Esophagus muscularis mucosa (tissue), 4 donors: Measurements from ENCODE around the gene ZNF695.

Experiments used
- EP300 ChIP-seq: sonication (generic); formaldehyde crosslinking; IDR thresholded peaks from one replicate; pipeline ENCODE4 v1.6.1; 2017; ENCODE audit warnings: antibody characterized with exemption
- POLR2A ChIP-seq: fragments of 450-650 bp; IDR thresholded peaks from one replicate; pipeline ENCODE4 v1.6.1; 2017; ENCODE audit warnings: antibody characterized with exemption, moderate library complexity, mild to moderate bottlenecking, low read depth
- TF ChIP-seq, protein P1 (sequence below), 3 experiments: fragments of 200-600 bp in 2 of 3; fragments of 450-650 bp in 1 of 3; sonication (generic) in 2 of 3; IDR thresholded peaks; one replicate each; pipeline ENCODE4 v1.5.1; 2017 to 2019; ENCODE audit warnings: antibody characterized with exemption in 3 of 3, mild to moderate bottlenecking in 2 of 3, moderate library complexity in 1 of 3

GRCh38 chr1:246954126-246954525 lies 53.7 kb downstream of the ZNF695 start:
- TF ChIP-seq, protein P1, sequence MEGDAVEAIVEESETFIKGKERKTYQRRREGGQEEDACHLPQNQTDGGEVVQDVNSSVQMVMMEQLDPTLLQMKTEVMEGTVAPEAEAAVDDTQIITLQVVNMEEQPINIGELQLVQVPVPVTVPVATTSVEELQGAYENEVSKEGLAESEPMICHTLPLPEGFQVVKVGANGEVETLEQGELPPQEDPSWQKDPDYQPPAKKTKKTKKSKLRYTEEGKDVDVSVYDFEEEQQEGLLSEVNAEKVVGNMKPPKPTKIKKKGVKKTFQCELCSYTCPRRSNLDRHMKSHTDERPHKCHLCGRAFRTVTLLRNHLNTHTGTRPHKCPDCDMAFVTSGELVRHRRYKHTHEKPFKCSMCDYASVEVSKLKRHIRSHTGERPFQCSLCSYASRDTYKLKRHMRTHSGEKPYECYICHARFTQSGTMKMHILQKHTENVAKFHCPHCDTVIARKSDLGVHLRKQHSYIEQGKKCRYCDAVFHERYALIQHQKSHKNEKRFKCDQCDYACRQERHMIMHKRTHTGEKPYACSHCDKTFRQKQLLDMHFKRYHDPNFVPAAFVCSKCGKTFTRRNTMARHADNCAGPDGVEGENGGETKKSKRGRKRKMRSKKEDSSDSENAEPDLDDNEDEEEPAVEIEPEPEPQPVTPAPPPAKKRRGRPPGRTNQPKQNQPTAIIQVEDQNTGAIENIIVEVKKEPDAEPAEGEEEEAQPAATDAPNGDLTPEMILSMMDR (IDR thresholded peaks at IDR 0.05): no peak
- TF ChIP-seq POLR2A (no peak), EP300 (no peak)
